Osteocyte (in vitro differentiated cells): Measurements from ENCODE around the gene CAMK1D. TPM values are rescaled to one million over a fixed set of nuclear protein-coding genes. Genes with fewer than 3 reads are reported as not detected.

Experiments
- DNase-seq: peaks from one replicate; pipeline ENCODE4 v3.0.0; 2021; ENCODE audit warnings: mixed read lengths; ENCODE audit not compliant: unreplicated experiment; ENCODE audit errors: extremely low spot score
- H3K27ac Mint-ChIP-seq: one replicate; pipeline ENCODE4 v1.8.0; 2021; ENCODE audit warnings: mild to moderate bottlenecking, mixed read lengths; ENCODE audit not compliant: unreplicated experiment
- H3K27me3 Mint-ChIP-seq: one replicate; pipeline ENCODE4 v1.8.0; 2021; ENCODE audit warnings: mixed read lengths; ENCODE audit not compliant: unreplicated experiment
- H3K36me3 Mint-ChIP-seq: one replicate; pipeline ENCODE4 v1.8.0; 2021; ENCODE audit warnings: mixed read lengths; ENCODE audit not compliant: unreplicated experiment
- H3K4me1 Mint-ChIP-seq: one replicate; pipeline ENCODE4 v1.8.0; 2021; ENCODE audit warnings: mixed read lengths; ENCODE audit not compliant: unreplicated experiment
- H3K4me3 Mint-ChIP-seq: one replicate; pipeline ENCODE4 v1.8.0; 2021; ENCODE audit warnings: mild to moderate bottlenecking, moderate library complexity, mixed read lengths; ENCODE audit not compliant: unreplicated experiment
- H3K9me3 Mint-ChIP-seq: one replicate; pipeline ENCODE4 v1.8.0; 2021; ENCODE audit warnings: mixed read lengths; ENCODE audit not compliant: unreplicated experiment
- CTCF ChIP-seq: fragments of 200-600 bp; sonication (generic); IDR thresholded peaks from 2 replicates; pipeline ENCODE4 v1.5.0; 2021; ENCODE audit warnings: antibody characterized with exemption, mild to moderate bottlenecking, moderate library complexity
- total RNA-seq: library from RNA; stranded (reverse); gene quantifications from 2 replicates; pipeline ENCODE4 v1.2.1, GENCODE V29; 2021

Gene CAMK1D
- total RNA-seq, 1 donor from 2014 or later: 13.7 TPM

GRCh38 chr10:12533151-12533550 lies 183.8 kb downstream of the CAMK1D start:
- no peak for DNase-seq

GRCh38 chr10:12533723-12534122 lies 184.4 kb downstream of the CAMK1D start:
- Mint-ChIP-seq H3K9me3 (no peaks in the 10 kb centered on the region), H3K4me3 (no peak overlapping the region), H3K36me3 (no peaks in the 10 kb centered on the region), H3K4me1 (no peaks in the 10 kb centered on the region), H3K27ac (no peak overlapping the region), H3K27me3 (no peaks in the 10 kb centered on the region)
- no peak for TF ChIP-seq CTCF
- DNase-seq: no peak

More at GRCh38 chr10:12533151-12533550, 183.8 kb downstream of the CAMK1D start:
- no peak overlapping the region for H3K27ac Mint-ChIP-seq
- no peaks in the 10 kb centered on the region for H3K4me1 Mint-ChIP-seq
- H3K4me3 Mint-ChIP-seq: no peak overlapping the region
- no peaks in the 10 kb centered on the region for H3K9me3 Mint-ChIP-seq
- no peaks in the 10 kb centered on the region for H3K36me3 Mint-ChIP-seq
- TF ChIP-seq CTCF: no peak
- H3K27me3 Mint-ChIP-seq: no peaks in the 10 kb centered on the region

- no peaks in the 10 kb centered on the region for H3K4me1 Mint-ChIP-seq
- no peaks in the 10 kb centered on the region for H3K27me3 Mint-ChIP-seq
- no peak for DNase-seq
- H3K27ac Mint-ChIP-seq: no peak overlapping the region
- no peak for TF ChIP-seq CTCF
- H3K9me3 Mint-ChIP-seq: no peaks in the 10 kb centered on the region
- no peak overlapping the region for H3K4me3 Mint-ChIP-seq
- H3K36me3 Mint-ChIP-seq: no peaks in the 10 kb centered on the region
Measured at GRCh38 chr10:12534824-12535223, 185.5 kb downstream of the CAMK1D start.

GRCh38 chr10:12535656-12536055 lies 186.3 kb downstream of the CAMK1D start:
- Mint-ChIP-seq H3K27ac (no peak overlapping the region), H3K9me3 (no peaks in the 10 kb centered on the region), H3K27me3 (no peaks in the 10 kb centered on the region), H3K36me3 (no peaks in the 10 kb centered on the region), H3K4me1 (peaks cover 6% of the 10 kb centered on the region), H3K4me3 (no peak overlapping the region)
- no peak for TF ChIP-seq CTCF
- DNase-seq: no peak

GRCh38 chr10:12538491-12538995 lies 189.2 kb downstream of the CAMK1D start:
- Mint-ChIP-seq H3K36me3 (no peaks in the 10 kb centered on the region), H3K9me3 (no peaks in the 10 kb centered on the region), H3K27ac (no peak overlapping the region), H3K4me3 (no peak overlapping the region), H3K27me3 (no peaks in the 10 kb centered on the region), H3K4me1 (peaks cover 8% of the 10 kb centered on the region)
- no peak for TF ChIP-seq CTCF
- no peak for DNase-seq
